HG02970 (cell line): ENCODE results near the gene COL1A1.

Experiments used
- ATAC-seq: cut with Tn5 transposase; IDR thresholded peaks from one replicate; pipeline ENCODE4 v1.9.1; 2021; ENCODE audit warnings: mild to moderate bottlenecking, moderate library complexity, moderate number of reproducible peaks; ENCODE audit not compliant: unreplicated experiment, low FRiP score

The COL1A1 gene

DNA sequence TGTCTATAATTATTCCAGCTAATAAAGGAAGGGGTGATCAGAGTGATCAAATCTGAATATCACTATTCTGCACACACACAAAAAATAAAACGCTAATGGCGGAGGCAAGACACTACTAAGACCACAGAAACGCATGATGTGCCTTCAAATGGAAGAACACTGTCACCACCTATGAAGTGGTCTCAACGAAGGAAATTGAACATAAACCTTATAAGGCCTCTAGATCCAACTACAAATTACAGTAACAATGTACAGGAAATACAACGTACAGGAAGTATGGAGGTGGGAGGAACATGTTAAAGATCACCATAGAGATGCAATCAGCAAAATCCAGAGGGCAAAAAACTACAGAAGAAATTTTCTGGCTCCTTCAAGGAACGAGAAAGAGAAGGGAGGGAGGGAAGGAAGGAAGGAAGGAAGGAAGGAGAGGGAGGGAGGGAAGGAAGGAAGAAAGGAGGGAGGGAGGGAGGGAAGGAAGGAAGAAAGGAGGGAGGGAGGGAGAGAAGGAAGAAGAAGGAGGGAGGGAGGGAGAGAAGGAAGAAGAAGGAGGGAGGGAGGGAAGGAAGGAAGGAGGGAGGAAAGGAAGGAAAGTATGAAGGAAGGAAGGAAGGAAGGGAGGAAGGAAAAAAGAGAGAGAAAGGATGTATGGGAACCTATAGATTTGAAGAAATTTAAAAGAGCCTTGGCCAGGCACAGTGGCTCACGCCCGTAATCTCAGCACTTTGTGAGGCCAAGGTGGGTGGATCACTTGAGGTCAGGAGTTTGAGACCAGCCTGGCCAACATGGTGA, 38.8 kb downstream of the COL1A1 start:
- ATAC-seq = no peak

GRCh38 chr17:50161911-50162288, 39.5 kb downstream of the COL1A1 start:
- no peak for ATAC-seq

DNA sequence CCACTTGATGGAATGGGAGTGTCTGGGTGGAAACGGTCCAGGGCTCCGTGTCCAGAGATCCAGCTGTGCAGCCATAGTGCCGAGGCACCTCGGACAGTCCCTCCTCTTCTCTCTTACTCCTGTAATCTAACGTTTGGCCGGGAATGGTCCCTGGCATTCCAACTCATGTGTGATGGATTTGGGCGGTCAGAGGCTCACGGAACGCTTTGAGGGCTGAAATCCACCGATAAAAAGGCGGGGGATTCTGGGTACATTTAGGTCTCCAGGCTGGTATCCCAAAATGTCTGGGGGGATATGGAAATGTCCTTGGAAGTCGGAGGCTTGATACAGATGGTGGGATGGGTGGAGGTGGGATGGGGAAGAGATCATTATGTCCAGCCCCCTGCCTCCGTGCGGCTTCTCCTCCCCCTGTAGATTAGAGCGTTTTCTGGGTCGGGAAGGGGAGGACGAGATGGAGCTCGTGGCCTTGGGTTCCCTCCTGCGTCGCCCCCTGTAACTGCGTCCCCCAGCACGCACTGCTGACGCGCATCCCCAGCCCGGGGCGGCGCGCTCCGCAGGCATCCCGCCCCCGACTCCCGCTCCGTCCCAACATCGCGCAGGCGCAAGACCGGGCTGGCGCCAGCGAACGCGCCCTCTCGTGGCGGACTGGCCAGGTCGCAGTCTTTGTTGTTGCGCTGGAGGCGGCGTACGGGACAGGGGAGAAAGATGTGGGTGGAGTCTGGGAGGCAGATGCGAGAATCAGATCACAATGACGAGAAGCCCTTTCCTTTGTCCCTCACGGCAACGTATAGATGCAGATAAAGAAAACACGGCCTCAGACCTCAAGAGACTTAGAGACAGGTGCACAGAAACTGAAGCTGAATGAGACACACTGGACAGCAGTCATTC, 40.2 kb downstream of the COL1A1 start:
- ATAC-seq = peak; percentile 79

GRCh38 chr17:50157891-50158290, 43.5 kb downstream of the COL1A1 start:
- no peak for ATAC-seq

DNA sequence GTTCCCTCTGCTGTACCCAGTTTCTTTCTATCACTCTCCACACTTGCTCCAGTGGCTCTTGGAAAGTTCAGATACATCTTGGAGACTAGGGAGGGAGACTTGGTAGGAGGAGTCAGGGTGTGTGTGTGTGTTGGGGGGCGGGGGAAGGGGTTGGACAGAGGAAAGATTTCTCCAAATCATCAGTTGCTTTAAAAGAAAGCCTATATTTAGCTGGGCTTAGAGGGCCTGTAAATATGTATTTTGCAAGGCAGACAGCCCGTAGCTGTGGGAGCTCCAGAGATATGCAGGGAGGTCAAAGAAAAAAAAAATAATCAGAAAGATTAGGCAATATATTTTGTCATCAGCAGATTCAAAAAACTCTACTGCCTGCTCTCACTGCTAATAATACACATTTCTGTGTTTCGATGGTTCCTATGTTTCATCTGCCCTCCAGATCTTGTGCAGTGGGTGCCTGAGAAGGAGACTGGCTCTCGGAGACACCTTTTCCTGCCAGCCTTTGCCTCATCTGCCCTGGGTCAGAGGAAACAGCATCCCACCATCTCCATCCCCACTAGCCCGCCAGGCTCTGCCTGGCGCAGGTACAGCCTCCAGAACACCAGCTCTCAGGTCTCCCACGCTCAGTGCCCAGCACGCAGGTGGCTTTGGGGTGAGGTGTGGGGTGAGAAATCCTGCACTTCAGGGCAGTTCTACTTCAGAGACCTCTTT, 46.2 kb downstream of the COL1A1 start:
- ATAC-seq = no peak

GRCh38 chr17:50154604-50155003, 46.8 kb downstream of the COL1A1 start:
- ATAC-seq = no peak

GRCh38 chr17:50153650-50154575, 47.5 kb downstream of the COL1A1 start:
- no peak for ATAC-seq

- no peak for ATAC-seq
Measured at GRCh38 chr17:50152736-50153135, 48.7 kb downstream of the COL1A1 start.

DNA sequence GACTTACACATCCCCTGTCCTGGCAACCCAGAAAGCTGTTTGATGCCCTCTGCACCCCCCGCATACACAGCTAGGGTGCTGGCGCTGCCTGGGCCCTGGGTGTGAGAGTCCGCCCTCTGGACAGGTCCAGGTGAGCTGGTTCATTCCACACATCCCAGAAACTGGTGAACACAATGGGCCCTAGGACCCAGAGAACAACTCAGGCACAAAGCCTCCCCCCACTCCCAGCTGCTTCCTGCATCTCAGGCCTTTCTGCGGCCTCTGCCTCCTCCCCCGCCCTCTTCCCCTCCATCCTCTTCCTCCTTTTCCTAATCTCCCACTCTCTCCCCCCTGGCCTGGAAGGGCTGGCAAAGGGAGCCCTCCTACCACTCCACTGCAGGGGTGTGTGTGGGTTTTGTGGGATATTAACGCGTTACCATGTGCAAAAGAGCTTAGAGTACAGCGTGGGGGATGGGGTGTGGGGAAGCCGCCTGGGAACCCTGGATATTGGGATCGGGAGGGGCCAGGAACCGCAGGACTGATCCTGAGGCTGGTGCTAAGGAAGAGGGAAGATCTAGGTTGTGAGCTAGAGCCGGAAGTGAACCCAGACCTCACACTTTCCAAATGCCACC, 49.4 kb downstream of the COL1A1 start:
- no peak for ATAC-seq

DNA sequence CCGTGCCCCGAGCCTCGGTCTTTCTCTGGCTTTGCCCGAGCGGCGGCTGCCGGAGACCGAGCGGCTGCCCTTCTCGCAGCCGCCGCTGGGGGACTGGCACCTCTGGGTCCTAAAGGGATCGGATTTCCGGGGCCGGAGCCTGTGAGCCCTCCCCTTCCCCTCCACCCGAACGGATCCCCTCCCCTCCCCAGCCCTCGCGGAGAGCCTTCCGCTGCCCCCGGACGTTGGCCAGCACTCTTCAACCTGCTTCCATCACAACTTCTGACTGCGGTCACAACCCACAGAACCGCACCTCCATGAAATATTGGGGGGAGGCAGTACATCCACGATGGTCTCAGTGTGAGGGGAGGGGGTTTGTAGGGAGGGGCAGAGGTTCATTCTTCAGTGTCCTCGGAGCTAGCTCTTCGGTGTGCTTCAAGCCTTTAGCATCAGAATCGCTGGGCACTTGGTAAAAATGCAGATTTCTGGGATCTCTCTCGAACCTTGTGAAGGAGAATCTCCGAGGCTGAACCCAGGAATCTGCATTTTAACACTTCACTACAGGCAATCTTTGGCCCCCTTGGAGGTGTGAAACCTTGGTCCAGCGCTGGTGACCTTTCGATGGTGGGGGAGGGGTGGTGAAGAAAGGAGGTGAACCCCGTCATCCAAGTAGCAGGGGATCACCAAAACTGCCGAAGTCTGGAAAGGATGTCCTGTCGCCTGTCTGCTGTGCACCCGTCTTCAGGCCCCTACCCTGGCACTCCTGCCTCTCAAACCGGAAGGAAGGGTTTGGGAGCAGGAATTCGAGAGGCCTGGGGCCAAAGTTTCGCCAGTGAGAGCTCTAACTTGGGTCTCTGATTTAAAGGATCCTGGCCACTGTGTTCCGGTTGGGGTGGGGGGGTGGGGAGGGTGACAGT, 50.1 kb downstream of the COL1A1 start:
- peak; percentile 35 for ATAC-seq

DNA sequence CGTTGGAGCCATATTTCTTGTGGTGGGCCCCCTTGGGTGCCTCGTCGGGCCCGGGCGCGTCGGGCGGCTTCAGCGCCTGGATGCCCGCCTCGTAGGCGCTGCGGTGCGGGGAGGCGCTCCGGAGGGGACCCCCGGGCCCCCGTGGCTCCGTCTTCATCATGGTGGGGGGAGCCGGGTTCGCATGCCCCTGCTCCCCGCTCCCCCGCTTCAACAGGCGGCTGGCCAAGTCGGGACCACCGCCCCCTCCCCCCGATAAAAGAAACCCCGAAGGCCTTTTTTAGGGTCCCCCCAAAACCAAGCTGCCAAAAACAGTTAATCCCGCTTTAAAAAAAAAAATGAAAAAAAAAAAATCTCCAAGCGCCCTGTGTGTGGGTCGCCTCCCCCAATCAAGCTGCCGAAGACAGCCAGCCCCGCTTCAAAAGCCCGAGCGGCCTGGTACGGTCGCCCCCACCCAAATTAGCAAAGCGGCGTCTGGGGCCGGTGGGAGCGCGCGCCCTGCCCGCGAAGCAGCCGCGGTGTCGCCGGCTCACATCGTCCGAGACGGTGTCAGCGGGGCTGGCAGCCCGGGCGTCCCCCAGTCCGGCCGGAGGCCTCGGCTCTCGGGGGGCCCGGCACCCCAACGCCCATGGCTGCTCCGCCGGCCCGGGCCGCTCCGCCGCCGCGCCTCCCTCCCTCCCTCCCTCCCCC, 50.9 kb downstream of the COL1A1 start, which contains the start of gene PPP1R9B:
TSS of gene PPP1R9B (minus strand) at position 324 of the 687 bp plus-strand sequence. CDS start at position 160, 164 bp downstream.
- no peak for ATAC-seq

DNA sequence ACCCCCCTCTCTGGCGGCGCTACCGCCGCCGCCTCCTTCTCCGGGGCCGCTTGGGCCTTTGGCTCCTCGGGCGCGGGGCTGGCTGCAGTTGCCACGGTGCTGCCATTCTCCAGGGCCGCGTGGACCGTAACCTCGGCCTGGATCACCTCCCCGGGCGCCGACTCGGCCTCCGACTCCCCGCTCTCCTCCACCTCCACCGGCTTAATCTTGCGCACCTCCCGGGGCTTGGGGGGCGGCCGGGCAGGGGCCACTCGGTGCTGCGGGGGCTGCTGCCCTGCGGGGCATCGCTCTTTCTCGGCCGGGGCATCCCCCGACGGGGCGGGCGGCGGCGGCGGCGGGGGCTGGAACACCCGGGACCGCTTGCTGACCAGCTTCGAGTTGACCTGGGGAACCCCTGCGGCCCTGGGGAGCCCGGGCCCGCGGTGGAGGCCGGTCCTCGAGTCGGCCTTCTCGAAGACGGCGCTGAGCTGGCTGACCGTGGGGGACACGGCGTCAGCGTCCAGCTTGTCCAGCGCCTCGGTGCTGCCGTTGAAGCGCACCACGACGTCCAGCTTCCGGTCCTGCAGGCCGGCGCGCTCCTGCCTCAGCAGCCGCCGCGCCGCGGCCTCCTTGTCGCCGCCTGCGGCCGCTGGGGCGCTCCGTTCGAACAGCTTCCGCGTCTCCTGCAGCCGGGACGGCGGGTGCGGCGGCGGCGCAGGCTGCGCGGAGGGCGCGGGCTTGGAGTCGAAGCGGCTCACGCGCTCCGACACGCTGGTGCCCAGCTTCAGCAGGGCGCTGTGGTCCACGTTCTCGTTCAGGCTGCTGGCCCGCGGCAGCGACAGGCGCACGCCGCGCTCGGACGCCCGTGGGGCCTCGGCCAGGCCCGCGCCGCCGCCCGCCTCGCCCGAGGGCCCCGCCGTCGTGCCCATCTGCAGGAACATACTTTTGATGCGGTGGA, 51.7 kb downstream of the COL1A1 start:
- no peak for ATAC-seq

DNA sequence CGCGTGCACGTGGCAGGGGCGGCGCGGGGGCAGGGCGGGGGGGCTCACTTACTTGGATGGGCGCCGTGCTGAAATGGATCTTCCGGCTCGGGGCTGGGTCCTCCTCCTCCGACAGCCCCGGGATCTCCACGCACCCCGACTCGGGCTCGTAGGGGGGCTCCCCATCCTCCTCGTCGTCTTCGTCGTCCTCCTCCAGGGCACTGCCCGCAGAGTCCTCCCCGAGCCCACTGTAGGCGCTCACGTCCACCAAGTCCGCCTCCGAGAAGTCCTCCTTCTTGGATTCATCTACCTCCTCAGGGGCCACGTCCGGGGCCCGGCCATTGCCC, 52.4 kb downstream of the COL1A1 start:
- ATAC-seq = no peak

DNA sequence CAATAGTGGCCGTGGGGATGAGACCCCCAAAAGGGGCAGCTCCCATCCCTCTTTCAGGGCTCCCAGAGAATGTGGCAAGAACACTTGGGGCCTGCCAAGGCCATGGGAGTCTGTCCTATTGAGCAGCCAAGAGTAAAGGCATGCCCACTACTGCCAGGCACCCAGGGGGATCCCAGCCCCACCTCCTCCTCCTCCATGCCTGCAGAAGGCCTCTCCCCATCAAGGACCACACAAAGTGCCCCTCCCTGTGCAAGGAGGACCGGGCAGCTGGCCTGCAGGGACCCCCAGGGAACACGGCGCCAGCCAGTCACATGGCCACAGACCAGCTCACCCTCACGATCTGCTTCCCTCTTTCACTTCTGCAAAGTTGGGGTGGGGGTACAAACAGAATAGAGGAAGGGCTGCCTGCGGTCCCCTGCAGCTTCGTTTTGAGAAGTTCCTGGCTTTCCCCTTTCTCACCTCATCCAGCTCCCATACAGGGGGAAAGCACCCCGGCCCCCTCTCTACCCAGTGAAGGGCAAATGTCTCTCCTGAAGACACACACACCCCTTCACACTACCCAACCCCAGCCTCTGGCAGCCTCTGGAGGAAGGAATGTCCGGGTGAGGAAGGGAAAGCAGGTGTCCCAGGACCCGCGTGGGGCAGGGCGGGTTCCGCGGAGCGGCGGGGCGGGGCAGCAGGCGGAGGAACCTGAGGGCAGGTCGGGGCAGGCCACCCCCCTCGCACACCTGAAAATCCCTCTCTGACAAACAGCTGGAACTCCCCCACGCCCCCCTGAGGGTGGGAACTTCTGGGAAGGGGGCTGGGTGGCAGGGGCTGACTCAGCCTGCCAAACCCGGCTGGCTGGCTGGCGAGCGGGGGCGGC, 53.0 kb downstream of the COL1A1 start:
- ATAC-seq = peak; percentile 25

DNA sequence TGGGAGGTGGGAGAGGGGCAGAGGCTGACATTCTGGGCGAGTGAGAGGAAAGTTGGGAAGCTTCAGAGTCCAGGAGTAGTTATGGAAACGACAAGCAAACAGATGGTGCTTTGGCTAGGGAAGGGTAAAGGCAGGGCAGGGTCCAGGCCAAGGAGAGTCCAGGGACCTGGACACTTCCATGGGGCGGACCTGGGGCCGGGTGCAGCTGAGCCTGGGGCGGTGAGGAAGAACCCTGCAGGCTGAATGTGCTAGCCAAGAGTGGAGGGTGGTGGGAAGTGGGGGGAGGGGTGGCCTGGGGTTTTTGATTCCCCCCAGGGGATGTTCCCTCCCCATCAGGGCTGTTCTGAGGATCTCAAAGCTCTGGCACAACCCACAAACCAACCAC, 53.6 kb downstream of the COL1A1 start:
- no peak for ATAC-seq
